GM23338 (cell line): Measurements from ENCODE around the gene KIAA1328.

Source experiments
- CTCF ChIP-seq, 2 experiments: fragments of 200-600 bp in 1 of 2; sonication (generic) in 1 of 2; conservative IDR thresholded peaks; 2 replicates each; pipeline versions ENCODE4 v1.5.1 to v1.6.1; 2016 to 2017; ENCODE audit warnings: antibody characterized with exemption in 2 of 2, low read depth in 2 of 2, mild to moderate bottlenecking in 2 of 2, moderate library complexity in 1 of 2
- EZH2phosphoT487 ChIP-seq: fragments of 200-600 bp; sonication (generic); IDR thresholded peaks from one replicate; pipeline ENCODE4 v1.8.1; 2018; ENCODE audit warnings: antibody characterized with exemption; ENCODE audit not compliant: unreplicated experiment
- POLR2AphosphoS5 ChIP-seq: IDR thresholded peaks from 2 replicates; pipeline ENCODE4 v1.6.1; 2016; ENCODE audit warnings: antibody characterized with exemption, low read depth
- ZNF114 ChIP-seq: fragments of 250-450 bp; sonication (Bioruptor Pico); IDR thresholded peaks from 2 replicates; pipeline ENCODE4 v1.5.0; 2020; ENCODE audit warnings: mild to moderate bottlenecking, moderate library complexity

- TF ChIP-seq EZH2phosphoT487: no peak
- no peak for TF ChIP-seq POLR2AphosphoS5
- no peak for TF ChIP-seq CTCF (conservative IDR thresholded peaks at IDR 0.05; ENCODE audit: low read depth in 2 of 2)
- TF ChIP-seq ZNF114: no peak
Observed at GRCh38 chr18:37264956-37265355, 436.0 kb downstream of the KIAA1328 start.
